VCaP (cell line): ENCODE data around the gene GLP2R.
A peak's percentile ranks its signal among the peaks of the same experiment; 100 is the strongest.

Experiments used
- H3K27ac ChIP-seq: fragments of 450-650 bp; 2 replicates; pipeline ENCODE4 v1.5.1; 2017
- TF ChIP-seq, protein P1 (sequence below): fragments of 450-650 bp; conservative IDR thresholded peaks from 2 replicates; pipeline ENCODE4 v1.5.1; 2017; ENCODE audit warnings: mild to moderate bottlenecking, moderate library complexity

Gene GLP2R

DNA sequence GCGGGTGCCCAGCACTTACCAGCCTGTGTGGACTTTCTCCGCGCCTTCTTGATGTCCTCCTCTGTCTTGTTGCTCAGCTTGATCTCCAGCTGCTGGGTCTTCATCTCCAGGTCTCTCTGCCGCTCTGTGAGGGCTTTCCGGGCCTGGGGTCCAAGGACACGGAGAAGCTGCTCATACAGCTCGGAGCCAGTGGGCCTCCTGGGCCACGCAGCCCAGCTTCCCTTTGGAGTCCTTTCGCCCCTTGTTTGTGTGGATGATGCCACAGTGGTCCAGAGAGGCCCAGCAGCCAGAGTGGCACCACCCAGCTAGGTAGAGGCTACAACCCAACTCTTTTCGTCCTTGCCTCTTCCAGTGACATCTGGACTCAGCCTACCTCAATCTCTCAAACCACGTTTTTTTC lies 99.7 kb downstream of the GLP2R start:
- TF ChIP-seq, protein P1, sequence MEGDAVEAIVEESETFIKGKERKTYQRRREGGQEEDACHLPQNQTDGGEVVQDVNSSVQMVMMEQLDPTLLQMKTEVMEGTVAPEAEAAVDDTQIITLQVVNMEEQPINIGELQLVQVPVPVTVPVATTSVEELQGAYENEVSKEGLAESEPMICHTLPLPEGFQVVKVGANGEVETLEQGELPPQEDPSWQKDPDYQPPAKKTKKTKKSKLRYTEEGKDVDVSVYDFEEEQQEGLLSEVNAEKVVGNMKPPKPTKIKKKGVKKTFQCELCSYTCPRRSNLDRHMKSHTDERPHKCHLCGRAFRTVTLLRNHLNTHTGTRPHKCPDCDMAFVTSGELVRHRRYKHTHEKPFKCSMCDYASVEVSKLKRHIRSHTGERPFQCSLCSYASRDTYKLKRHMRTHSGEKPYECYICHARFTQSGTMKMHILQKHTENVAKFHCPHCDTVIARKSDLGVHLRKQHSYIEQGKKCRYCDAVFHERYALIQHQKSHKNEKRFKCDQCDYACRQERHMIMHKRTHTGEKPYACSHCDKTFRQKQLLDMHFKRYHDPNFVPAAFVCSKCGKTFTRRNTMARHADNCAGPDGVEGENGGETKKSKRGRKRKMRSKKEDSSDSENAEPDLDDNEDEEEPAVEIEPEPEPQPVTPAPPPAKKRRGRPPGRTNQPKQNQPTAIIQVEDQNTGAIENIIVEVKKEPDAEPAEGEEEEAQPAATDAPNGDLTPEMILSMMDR, result no peak
- no peak overlapping the region for H3K27ac ChIP-seq

DNA sequence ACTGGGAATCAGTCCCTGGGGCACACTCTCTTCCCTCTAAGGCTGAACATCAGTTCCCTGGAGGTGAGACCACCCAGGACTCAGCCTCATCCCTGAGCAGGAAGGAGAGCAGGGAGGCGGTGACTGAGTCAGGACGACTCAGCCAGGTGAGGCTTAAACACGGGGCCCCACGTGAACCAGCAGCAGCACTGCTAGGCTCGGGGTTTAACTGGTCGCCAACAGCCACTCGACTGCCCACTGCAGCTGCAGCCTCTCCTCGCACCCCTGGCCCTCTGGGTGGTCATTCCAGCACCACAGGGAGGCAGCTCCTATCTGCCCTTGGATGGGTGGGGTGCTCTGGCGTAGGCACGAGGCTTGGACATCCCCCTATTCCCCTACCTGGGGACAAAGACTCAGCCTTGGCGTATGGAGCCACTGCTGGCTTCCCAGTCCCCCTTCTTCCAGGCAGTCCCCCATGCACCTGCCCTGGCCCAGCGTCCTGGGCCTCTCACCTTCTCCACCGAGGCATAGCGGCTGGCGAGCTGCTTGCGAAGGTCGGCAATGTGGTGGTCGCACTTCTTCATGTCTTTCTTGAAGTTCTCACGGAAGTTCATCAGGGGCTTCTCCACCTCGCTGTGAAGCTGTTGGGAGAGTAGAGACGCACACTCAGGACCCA lies 100.6 kb downstream of the GLP2R start:
- TF ChIP-seq, protein P1, result no peak
- H3K27ac ChIP-seq, result no peak overlapping the region

DNA sequence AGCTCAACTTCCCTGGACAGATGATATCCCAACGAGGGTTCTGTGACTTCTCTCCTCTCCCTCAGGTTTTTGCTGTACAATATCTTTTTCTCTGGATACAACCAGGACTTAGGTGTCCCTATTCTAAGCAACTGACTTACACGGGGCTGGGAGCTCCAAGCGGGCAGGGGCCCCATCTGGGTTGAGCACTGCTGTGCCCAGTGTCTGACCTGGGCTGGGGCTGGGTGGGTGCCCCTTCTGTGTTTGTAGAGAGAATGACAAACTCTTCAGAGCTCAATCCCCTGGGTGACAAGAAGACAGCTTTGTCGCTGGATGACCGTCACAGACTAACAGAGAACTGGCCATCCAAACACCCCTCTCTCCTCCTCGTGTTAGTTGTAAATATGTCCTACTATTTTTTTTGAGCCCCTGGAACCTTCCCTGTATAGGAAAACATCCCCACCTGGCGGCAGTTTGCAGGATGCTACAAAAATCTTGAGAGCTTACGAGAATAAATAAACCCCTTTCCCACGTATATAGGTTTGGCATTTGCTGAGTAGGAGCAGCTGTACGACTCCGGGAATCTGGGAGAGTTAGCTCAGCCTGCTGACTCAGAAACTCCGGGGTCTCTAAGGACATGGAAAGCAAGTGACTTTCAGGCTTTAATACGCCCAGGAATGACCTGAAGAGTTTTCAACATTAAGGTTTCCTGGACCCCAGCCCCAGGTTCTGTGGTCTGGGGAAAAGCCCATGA lies 103.0 kb downstream of the GLP2R start:
- H3K27ac ChIP-seq, result no peak overlapping the region
- TF ChIP-seq, protein P1, result peak; percentile 85

DNA sequence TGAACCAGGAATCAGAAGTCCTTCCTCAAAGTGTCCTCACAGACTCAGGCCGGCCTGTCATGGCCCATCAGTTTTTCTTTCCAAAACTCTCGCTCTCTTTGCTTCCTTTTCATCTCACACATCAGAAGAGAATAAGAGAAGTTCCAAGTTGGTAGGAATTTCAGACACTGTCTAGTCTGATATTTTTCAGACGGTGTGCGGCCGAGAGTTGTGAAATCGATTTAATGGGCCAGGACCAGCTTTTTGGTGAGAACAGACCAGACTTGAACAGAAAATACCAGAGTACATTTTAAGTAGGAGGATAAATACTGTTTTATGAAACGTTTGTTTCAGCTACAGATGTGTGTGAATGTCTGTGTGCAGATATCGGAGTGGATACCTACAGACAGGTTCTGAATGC lies 104.1 kb downstream of the GLP2R start:
- TF ChIP-seq, protein P1, result no peak
- H3K27ac ChIP-seq, result no peak overlapping the region

DNA sequence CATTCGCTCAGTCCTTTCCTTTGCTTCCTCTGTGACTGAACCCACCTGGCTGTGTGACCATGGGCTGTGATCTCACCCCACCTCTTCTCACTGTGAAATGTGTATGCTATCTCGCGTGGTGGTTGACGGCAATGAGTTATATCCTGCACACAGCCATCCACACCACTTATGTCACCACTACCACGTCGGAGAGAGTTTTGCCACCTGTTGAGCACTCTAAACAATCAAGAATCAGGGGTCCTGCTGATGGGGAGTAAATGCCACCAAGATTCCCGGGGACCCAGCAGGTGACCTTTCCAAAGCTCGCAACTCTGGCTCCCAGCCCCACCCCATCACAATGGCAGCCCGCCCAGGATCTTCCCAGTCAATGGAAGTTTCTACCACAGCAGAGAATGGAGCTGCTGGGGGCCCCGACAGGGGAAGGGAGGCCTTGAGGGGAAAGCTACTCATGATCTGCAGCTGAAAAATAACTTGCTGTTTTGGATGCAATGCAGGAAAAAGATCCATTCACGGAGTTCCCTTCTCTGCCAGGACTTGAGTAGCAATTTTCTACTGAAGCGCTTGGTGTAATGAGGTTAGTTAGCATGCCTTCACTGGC lies 105.5 kb downstream of the GLP2R start:
- no peak overlapping the region for H3K27ac ChIP-seq
- TF ChIP-seq, protein P1, result no peak

DNA sequence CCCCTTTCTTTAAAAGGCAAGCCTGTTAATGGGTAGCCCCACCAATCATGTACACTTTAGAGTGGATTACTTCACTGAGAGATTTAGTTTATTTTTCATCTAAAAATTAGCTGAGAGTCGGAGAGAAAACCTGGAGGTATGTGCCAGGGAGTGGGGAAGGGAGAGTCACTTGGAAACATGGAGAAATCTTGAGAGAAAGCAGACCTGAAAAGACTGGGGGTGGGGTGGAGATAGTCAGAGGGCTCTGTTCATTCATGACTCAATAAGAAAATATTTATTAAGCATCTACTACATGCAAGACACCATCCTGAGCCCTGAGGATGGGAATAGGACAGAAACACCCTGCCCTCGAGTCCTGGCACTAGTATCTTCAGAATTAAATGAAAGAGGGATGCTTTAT lies 106.8 kb downstream of the GLP2R start:
- TF ChIP-seq, protein P1, result no peak
- no peak overlapping the region for H3K27ac ChIP-seq

DNA sequence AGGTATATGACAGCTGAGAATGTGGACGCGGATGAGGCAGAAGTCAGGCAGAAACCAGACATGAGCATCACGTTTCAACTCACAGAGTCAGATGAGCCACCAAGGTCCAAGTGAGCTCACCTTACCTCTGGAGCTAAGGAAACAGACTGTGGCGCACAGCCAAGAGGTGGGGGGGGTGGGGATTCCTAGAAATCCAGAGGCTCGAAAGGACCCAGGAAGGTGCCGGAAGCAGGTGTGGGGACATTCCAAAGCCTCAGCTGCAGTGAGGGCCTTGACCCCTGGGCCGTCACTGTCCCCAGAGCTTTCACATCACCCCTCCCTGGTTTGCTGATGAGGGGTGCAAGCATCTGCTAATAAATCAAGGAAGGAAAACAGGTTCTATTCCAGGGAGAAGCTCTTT lies 108.6 kb downstream of the GLP2R start:
- no peak overlapping the region for H3K27ac ChIP-seq
- TF ChIP-seq, protein P1, result no peak
